GM21737 (cell line): Measurements from ENCODE around the gene NUP153.

ENCODE experiments used
- ATAC-seq: cut with Tn5 transposase; IDR thresholded peaks from one replicate; pipeline ENCODE4 v1.9.1; 2021; ENCODE audit warnings: mild to moderate bottlenecking, moderate library complexity; ENCODE audit not compliant: unreplicated experiment

The NUP153 gene

DNA sequence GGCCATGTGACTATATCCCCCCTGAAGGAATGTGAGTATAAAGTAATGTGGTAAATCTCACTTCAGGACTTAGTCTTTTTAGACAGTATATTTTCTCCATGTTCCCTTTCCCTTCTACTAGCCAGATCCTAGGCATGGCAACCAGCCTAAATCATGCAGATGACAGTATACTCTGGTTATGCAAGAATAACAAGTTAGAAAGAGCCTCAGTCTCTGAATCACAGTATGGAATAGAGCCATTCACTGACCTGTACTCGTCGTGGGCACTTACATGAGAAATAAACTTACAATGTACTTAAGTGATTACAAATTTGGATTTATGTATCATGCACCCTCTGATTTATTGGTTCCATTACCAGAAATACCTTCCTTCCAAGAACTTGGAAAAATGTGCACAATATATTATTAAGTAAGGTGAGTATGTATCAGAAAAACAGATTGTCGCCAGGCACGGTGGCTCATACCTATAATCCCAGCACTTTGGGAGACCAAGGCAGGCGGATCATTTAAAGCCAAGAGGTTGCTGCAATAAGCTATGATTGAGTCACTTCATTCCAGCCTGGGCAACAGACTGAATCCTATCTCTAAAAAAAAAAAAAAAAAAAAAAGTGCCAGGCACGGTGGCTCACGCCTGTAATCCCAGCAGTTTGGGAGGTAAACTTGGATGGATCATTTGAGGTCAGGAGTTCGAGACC lies 131.7 kb downstream of the NUP153 start:
- no peak for ATAC-seq

DNA sequence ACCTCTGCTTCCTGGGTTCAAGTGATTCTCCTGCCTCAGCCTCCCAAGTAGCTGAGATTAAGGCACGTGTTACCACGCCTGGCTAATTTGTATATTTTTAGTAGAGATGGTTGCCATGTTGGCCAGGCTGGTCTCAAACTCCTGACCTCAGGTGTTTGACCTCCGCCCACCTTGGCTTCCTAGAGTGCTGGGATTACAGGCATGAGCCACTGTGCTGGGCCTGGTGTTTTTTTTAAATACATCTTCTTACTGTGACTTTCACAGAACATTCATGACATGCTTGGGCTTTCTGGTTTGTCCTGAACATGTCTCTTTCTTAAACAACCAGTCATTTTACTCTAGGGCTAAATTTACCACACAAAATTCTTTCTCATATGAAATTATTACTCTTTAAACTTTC lies 141.3 kb downstream of the NUP153 start:
- no peak for ATAC-seq
